Right lobe of liver (tissue), 6 donors: ENCODE measurements around the gene CACFD1. TPM values are rescaled to one million over a fixed set of nuclear protein-coding genes. Genes with fewer than 3 reads are reported as not detected.

ENCODE experiments used
- ATAC-seq, 4 donors: fragments of 200-7000 bp; cut with Tn5 transposase; one replicate each; pipeline ENCODE4 v1.9.1; 2020; ENCODE audit warnings: mild to moderate bottlenecking in 4 of 4, moderate library complexity in 4 of 4
- DNase-seq, 3 donors: peaks; one replicate each; pipeline ENCODE4 v3.0.0-alpha.2; 2020
- H3K27ac ChIP-seq, 3 donors: fragments of 200-600 bp; one replicate each; pipeline ENCODE4 v1.8.0; 2022
- H3K27me3 ChIP-seq, 2 donors: fragments of 200-600 bp; one replicate each; pipeline ENCODE4 v1.8.0; 2022
- H3K36me3 ChIP-seq, 4 donors: fragments of 200-600 bp; sonication (generic) in 1 of 4; one replicate each; pipeline versions ENCODE4 v1.5.1 to v1.8.0; 2017 to 2022; ENCODE audit warnings: control low read depth in 1 of 4
- H3K4me1 ChIP-seq, 4 donors: fragments of 200-600 bp; sonication (generic) in 1 of 4; one replicate each; pipeline versions ENCODE4 v1.5.1 to v1.8.0; 2017 to 2022; ENCODE audit warnings: control low read depth in 1 of 4
- H3K4me3 ChIP-seq, 3 donors: fragments of 200-600 bp; one replicate each; pipeline ENCODE4 v1.8.0; 2022
- H3K9me3 ChIP-seq, 4 donors: fragments of 200-600 bp; sonication (generic) in 1 of 4; one replicate each; pipeline versions ENCODE4 v1.5.1 to v1.8.0; 2017 to 2022; ENCODE audit warnings: control low read depth in 1 of 4
- POLR2A ChIP-seq: fragments of 450-650 bp; IDR thresholded peaks from one replicate; pipeline ENCODE4 v1.6.1; 2017; ENCODE audit warnings: antibody characterized with exemption, mild to moderate bottlenecking
- WGBS: methylation state at CpG from one replicate; pipeline ENCODE4 v1.1.6; 2018; ENCODE audit warnings: low coverage, low lambda C conversion rate; ENCODE audit not compliant: insufficient coverage; ENCODE audit errors: missing lambda C conversion rate; 5-methylcytosine and 5-hydroxymethylcytosine counted together
- intact Hi-C, 2 donors: fragments of 100-400 bp; cut with DNase I; formaldehyde crosslinking; loops; one replicate each; pipeline versions ENCODE4 v1.11.2 to v1.14.1; 2022
- total RNA-seq, 6 experiments: library from RNA; depleted of rRNA in 2 of 6; stranded (reverse); fragments of >200 nt in 2 of 6; fragmentation: NEBNext Ultra II Directional in 3 of 6; extraction: Animal tissue kit (Norgen Biotek cat#: 25700) in 3 of 6; gene quantifications; one replicate each; pipeline versions ENCODE4 v1.1.0 to v1.2.4, GENCODE V29; 2016 to 2023
- TF ChIP-seq, protein P1 (sequence below), 4 donors: fragments of 200-600 bp in 3 of 4; fragments of 450-650 bp in 1 of 4; IDR thresholded peaks; one replicate each; pipeline versions ENCODE4 v1.5.1 to v1.8.0; 2016 to 2022; ENCODE audit warnings: antibody characterized with exemption in 4 of 4, mild to moderate bottlenecking in 2 of 4
- donor health status: DM: no; HTN: yes; CAD: no.
- donor health status: DM: no; HTN: no; CAD: no.
- donor health status: DM: no; HTN: no; CAD: no.
- donor health status: DM: no; HTN: yes; CAD: no.
- donor health status: DM: no; HTN: yes; CAD: no.

CACFD1 gene
- total RNA-seq, 6 experiments from 2014 or later = 23.5 to 39.8 (median 32.9) TPM

DNA sequence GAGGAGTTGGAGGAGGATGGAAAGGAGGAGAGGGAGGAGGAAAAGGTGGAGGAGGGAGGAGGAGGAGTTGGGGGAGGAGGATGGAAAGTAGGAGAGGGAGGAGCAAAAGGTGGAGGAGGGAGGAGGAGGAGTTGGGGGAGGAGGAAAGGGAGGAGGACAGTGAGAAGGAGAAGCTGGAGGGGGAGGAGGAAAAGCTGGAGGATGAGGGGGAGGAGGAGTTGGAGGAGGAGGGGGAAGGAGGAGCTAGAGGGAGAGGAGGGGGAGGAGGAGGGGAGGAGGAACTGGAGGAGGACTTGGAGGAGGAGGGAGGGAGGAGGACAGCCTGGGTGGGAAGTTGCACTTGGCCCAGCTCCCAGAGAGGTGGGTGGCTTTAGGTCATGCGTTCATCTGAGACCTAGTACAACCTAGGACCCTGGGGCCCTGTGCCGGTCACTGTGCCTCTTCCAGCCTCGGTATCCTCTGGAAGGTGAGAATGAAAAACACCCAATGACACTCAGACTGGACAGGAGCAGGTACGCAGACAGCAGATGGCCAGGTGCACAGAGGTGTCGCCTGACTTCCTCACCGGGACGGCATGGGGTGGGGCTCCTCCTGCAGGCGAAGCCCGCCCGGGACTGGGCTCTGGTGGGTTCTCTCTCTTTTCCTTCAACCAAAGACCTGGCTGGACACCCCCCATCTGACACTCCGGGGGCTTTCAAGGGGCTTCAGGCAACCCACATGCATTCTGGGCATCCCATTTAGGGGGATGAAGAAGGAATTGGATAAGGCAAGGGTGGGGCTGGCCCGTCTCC, 31.3 kb downstream of the CACFD1 start:
- TF ChIP-seq POLR2A = no peak
- TF ChIP-seq, protein P1, sequence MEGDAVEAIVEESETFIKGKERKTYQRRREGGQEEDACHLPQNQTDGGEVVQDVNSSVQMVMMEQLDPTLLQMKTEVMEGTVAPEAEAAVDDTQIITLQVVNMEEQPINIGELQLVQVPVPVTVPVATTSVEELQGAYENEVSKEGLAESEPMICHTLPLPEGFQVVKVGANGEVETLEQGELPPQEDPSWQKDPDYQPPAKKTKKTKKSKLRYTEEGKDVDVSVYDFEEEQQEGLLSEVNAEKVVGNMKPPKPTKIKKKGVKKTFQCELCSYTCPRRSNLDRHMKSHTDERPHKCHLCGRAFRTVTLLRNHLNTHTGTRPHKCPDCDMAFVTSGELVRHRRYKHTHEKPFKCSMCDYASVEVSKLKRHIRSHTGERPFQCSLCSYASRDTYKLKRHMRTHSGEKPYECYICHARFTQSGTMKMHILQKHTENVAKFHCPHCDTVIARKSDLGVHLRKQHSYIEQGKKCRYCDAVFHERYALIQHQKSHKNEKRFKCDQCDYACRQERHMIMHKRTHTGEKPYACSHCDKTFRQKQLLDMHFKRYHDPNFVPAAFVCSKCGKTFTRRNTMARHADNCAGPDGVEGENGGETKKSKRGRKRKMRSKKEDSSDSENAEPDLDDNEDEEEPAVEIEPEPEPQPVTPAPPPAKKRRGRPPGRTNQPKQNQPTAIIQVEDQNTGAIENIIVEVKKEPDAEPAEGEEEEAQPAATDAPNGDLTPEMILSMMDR (IDR thresholded peaks at IDR 0.05) = no peak
- no peak overlapping the region for H3K4me3 ChIP-seq
- ATAC-seq (no peak), DNase-seq (peak in 2 of 3 donors; percentile 5 to 7)
- H3K27ac ChIP-seq = no peak overlapping the region
- no peaks in the 10 kb centered on the region for H3K27me3 ChIP-seq
- no peaks in the 10 kb centered on the region for H3K36me3 ChIP-seq
- WGBS = no CpG with 5 or more reads among the region's 12 CpGs
- H3K4me1 ChIP-seq = no peaks in the 10 kb centered on the region
- no peaks in the 10 kb centered on the region for H3K9me3 ChIP-seq
- intact Hi-C loops = no loop called here

DNA sequence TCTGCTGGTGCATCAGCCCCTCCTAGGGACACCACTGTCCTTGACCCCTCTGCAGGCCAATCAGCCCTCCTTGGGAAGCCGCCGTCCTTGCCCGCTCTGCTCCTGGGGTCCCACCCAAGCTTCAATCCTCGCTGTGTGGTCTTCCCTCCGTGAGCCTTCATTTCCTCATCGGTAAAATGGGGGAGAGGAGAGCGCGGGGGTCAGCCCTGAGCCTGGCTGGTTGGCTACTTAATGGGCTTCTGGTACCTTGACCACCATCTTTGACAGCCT, 31.8 kb downstream of the CACFD1 start:
- Histone ChIP-seq H3K27ac (no peak overlapping the region), H3K27me3 (no peaks in the 10 kb centered on the region), H3K4me1 (no peaks in the 10 kb centered on the region), H3K9me3 (no peaks in the 10 kb centered on the region), H3K36me3 (no peaks in the 10 kb centered on the region), H3K4me3 (no peak overlapping the region)
- TF ChIP-seq, protein P1 (IDR thresholded peaks at IDR 0.05) = no peak
- no peak for TF ChIP-seq POLR2A
- WGBS = 96% methylated on average over 8 of the region's 8 CpGs
- DNase-seq (peak in 1 of 3 donors; percentile 13), ATAC-seq (no peak)
- intact Hi-C loops = no loop called here

DNA sequence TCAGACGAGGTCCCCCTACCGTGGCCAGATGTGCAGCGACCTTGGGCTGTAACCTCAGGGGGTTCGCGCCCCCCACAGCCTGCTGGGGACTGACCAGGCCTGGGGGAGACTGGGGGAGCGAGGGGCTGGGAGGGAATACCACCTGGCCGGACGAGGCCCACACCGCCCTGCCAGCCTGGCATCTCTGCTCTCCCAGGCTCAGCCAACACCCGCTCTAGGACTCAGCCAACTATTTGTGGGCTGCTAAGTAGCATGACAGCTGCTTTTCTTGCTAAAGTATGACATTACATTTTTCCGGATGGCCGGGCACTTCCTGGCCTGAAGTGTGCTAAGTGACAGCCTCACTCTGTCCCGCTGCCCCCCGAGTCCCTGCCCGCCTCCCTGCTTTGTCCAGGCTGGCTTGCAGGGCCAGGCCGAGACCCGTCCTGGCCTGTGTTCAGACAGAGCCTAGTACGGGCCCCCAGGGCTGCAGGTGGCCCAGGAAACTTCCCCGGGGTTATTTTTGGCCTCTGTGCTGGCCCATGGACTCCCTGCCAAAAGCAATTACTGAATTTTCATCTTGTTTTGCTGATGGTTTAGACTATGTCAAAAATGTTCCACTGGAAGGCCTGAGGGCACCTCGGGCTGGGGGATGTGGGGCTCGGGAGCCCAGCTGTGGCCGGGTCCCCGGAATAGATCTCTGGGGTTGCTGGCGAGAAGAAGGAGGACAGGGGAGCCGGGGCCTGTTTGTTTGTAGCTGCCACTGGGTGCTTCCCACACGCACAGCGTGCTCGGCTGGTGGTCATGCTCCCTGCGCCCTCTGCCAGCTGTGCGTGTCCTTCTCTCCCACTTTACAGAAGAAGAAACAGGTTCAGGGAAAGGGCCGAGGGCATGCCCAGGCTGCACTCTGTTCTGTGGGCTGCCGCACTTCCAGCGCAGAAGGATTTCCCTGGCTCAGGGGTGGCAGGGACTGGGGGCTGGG, 32.6 kb downstream of the CACFD1 start:
- Histone ChIP-seq H3K36me3 (no peaks in the 10 kb centered on the region), H3K4me1 (no peaks in the 10 kb centered on the region), H3K27ac (no peak overlapping the region), H3K27me3 (no peaks in the 10 kb centered on the region), H3K4me3 (no peak overlapping the region), H3K9me3 (no peaks in the 10 kb centered on the region)
- ATAC-seq = no peak
- intact Hi-C loops = no loop called here
- 74% methylated on average over 7 of the region's 33 CpGs for WGBS
- TF ChIP-seq POLR2A = no peak
- TF ChIP-seq, protein P1 (IDR thresholded peaks at IDR 0.05) = no peak
- peak in 1 of 3 donors; percentile 15 for DNase-seq

DNA sequence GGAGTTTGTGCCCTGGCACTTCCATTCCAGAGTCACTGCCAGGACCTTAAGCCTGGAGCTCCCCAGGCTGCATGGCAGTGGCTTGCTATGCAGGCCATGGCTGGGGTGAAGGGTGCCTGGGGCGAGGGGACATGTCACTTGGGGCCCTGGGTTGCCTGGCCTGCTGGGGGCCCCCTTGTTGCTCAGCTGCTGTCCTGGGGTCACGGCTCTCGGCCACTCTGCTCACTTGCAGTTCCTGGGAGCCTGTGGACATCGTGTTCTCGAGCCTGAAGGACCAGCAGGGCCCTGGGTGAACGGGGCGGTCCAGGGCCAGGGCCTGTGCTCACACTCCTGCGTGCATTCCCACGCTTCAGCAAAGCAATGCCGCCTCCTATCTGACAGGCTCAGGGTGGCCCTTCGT, 33.6 kb downstream of the CACFD1 start:
- no peaks in the 10 kb centered on the region for H3K9me3 ChIP-seq
- intact Hi-C loops = no loop called here
- DNase-seq (peak in 1 of 3 donors; percentile 12), ATAC-seq (peak in 1 of 4 donors; percentile 16)
- TF ChIP-seq, protein P1 (IDR thresholded peaks at IDR 0.05) = no peak
- no peak for TF ChIP-seq POLR2A
- no peak overlapping the region for H3K27ac ChIP-seq
- H3K36me3 ChIP-seq = no peaks in the 10 kb centered on the region
- H3K27me3 ChIP-seq = no peaks in the 10 kb centered on the region
- no CpG with 5 or more reads among the region's 11 CpGs for WGBS
- H3K4me1 ChIP-seq = no peaks in the 10 kb centered on the region
- no peak overlapping the region for H3K4me3 ChIP-seq
